PFSK-1 (cell line): ENCODE data around the gene WDR90.

Source experiments
- FOXP2 ChIP-seq: optimal IDR thresholded peaks from 2 replicates; pipeline ENCODE3; 2011; ENCODE audit warnings: borderline replicate concordance, control low read depth, inconsistent platforms; ENCODE audit not compliant: insufficient read depth; ENCODE audit errors: extremely low read length, extremely low read depth
- POLR2AphosphoS5 ChIP-seq: IDR thresholded peaks from 2 replicates; pipeline ENCODE4 v1.6.1; 2012; ENCODE audit warnings: low read depth, mild to moderate bottlenecking, control low read depth, low read length, moderate library complexity
- SIN3A ChIP-seq: IDR thresholded peaks from 2 replicates; pipeline ENCODE4 v1.6.1; 2012; ENCODE audit warnings: mild to moderate bottlenecking, low read length, moderate library complexity, borderline replicate concordance; ENCODE audit not compliant: insufficient read depth
- TAF1 ChIP-seq: IDR thresholded peaks from 2 replicates; pipeline ENCODE4 v1.6.1; 2012; ENCODE audit warnings: low read length, control low read depth, borderline replicate concordance; ENCODE audit not compliant: insufficient read depth
- TF ChIP-seq, protein P1 (sequence below), 2 experiments: IDR thresholded peaks; 2 replicates each; pipeline versions ENCODE4 v1.6.1 to v1.8.0; 2011 to 2012; ENCODE audit warnings: low read depth in 2 of 2, low read length in 2 of 2, control low read depth in 1 of 2, inconsistent platforms in 1 of 2, mild to moderate bottlenecking in 1 of 2, moderate library complexity in 1 of 2; ENCODE audit not compliant: insufficient read depth in 1 of 2

WDR90 gene

DNA sequence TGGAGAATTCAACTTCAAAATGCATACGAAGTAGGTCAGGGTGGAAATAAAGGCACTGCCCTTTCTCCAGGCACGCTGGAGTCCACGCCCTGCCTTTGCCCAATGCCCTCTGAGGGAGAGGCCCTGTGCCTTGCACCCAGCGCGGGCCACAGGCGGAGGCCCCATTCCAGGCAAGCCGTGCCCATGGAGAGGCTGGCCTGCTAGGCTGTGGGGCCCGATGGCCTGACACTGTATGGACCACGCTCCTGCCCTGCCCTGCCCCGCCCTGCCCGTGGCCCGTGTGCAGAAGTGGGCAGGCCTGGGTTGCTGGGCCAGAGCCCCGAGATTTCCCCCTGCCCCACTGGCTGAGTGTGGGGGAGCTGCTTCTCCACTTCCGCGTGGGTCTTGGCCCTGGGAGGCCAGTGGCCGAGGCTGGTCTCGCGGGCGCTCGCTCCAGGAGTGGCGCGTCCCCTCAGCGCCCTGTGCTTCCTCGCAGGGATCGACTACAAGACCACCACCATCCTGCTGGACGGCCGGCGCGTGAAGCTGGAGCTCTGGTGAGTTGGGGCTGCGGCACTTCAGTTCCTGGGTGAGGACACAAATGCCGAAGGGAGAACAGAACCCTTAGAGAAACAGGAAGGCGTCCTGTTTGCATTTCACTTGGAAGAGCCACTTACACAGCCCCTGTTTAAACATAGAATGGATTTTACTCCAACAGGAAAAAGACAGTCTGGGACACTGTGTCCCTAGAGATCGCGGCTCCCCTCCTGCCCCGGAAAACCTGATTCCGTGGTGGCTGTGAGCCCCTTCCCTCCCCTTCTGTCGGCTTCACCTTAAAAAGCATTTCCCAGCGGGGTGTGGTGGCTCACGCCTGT lies 32.2 kb upstream of the WDR90 start:
- TF ChIP-seq TAF1 (no peak), POLR2AphosphoS5 (no peak)

DNA sequence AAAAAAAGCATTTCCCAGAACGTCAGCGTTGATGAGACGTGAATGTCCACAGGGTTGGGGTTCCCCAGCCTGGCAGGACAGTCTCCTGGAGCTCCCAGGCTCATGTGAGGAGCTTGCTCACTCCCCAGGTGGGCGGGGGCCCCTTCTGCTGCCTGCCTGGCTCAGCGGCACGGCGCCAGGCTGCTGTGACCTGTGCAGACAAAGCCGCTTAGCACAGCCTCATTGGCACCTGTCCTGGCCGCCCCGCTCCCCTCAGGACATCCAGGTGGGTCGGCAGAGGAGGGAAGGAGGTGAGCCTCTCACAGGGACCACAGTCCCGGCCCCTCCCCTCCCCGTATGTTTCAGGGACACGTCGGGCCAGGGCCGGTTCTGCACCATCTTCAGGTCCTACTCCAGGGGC lies 31.3 kb upstream of the WDR90 start:
- TF ChIP-seq POLR2AphosphoS5: no peak
- no peak for TF ChIP-seq TAF1
- no peak for TF ChIP-seq FOXP2
- TF ChIP-seq, protein P1, sequence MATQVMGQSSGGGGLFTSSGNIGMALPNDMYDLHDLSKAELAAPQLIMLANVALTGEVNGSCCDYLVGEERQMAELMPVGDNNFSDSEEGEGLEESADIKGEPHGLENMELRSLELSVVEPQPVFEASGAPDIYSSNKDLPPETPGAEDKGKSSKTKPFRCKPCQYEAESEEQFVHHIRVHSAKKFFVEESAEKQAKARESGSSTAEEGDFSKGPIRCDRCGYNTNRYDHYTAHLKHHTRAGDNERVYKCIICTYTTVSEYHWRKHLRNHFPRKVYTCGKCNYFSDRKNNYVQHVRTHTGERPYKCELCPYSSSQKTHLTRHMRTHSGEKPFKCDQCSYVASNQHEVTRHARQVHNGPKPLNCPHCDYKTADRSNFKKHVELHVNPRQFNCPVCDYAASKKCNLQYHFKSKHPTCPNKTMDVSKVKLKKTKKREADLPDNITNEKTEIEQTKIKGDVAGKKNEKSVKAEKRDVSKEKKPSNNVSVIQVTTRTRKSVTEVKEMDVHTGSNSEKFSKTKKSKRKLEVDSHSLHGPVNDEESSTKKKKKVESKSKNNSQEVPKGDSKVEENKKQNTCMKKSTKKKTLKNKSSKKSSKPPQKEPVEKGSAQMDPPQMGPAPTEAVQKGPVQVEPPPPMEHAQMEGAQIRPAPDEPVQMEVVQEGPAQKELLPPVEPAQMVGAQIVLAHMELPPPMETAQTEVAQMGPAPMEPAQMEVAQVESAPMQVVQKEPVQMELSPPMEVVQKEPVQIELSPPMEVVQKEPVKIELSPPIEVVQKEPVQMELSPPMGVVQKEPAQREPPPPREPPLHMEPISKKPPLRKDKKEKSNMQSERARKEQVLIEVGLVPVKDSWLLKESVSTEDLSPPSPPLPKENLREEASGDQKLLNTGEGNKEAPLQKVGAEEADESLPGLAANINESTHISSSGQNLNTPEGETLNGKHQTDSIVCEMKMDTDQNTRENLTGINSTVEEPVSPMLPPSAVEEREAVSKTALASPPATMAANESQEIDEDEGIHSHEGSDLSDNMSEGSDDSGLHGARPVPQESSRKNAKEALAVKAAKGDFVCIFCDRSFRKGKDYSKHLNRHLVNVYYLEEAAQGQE (IDR thresholded peaks at IDR 0.05; ENCODE audit: insufficient read depth in 1 of 2, low read depth in 2 of 2, low read length in 2 of 2): no peak
- no peak for TF ChIP-seq SIN3A

DNA sequence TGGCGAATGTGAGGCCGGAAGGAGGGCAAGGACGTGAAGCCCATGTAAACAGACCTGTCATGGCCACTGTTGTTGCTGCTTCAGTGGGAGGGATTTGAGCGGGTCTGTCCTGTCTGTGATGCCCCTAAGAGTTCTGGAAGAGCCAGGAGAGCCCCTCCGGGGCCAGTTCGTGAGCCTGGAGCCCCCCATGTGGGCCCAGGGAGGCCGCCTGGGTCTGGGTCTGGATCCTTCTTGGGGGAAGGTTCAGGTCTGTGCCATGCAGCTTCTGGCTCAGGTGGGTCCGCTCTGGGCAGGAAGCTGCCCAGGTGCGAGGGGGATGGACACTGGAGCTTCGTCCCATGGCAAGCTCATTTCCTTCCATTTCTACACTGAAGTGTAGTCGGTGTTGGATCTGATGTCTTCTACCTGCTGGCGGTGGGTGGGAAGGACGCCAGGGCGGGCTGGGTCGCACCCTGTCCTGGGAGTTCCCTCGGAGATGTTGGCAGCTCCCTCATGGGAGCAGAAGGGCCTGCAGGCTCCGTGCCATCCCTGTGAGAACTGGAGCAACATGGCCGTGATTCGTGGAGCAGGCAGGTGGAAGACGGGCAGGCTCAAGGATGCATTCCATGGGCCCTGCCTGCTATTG lies 29.6 kb upstream of the WDR90 start:
- no peak for TF ChIP-seq POLR2AphosphoS5
- TF ChIP-seq TAF1: no peak
- no peak for TF ChIP-seq FOXP2
- TF ChIP-seq, protein P1 (IDR thresholded peaks at IDR 0.05; ENCODE audit: insufficient read depth in 1 of 2, low read depth in 2 of 2, low read length in 2 of 2): no peak
- TF ChIP-seq SIN3A: no peak

GRCh38 chr16:620700-621525 lies 28.3 kb upstream of the WDR90 start:
- TF ChIP-seq POLR2AphosphoS5 (no peak), SIN3A (no peak), TAF1 (no peak), FOXP2 (no peak)
- TF ChIP-seq, protein P1 (IDR thresholded peaks at IDR 0.05; ENCODE audit: insufficient read depth in 1 of 2, low read depth in 2 of 2, low read length in 2 of 2): no peak

GRCh38 chr16:621526-622105 lies 27.5 kb upstream of the WDR90 start:
- no peak for TF ChIP-seq SIN3A
- no peak for TF ChIP-seq POLR2AphosphoS5
- no peak for TF ChIP-seq FOXP2
- TF ChIP-seq TAF1: no peak
- TF ChIP-seq, protein P1 (IDR thresholded peaks at IDR 0.05; ENCODE audit: insufficient read depth in 1 of 2, low read depth in 2 of 2, low read length in 2 of 2): no peak
